NCI-H526 (cell line): ENCODE measurements around the gene RRP12.

Source experiments
- DNase-seq, 2 experiments: peaks; one replicate each; lab custom pipeline; 2025; lab: John Stamatoyannopoulos, UW

RRP12 gene

DNA sequence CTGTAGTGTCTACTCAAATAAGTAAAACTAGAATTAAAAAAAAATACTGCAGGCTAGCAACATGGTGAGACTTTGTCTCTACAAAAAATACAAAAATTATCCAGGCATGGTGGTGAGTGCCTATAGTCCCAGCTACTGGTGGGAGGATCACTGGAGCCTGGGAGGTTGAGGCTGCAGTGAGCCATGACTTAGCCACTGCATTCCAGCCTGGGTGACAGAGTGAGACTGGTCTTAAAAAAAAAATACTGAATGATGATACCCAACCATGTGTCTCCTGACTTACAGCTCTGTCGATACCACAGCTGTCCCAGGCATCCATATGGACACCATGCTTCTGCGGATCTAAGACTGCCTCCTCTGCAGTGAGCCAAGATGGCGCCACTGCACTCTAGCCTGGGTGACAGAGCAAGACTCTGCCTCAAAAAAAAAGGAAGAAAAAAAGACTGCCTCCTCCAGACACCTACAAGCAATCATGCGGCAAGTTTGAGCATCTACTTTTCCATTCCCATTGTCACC, 90.0 kb downstream of the RRP12 start:
- DNase-seq, result no peak

DNA sequence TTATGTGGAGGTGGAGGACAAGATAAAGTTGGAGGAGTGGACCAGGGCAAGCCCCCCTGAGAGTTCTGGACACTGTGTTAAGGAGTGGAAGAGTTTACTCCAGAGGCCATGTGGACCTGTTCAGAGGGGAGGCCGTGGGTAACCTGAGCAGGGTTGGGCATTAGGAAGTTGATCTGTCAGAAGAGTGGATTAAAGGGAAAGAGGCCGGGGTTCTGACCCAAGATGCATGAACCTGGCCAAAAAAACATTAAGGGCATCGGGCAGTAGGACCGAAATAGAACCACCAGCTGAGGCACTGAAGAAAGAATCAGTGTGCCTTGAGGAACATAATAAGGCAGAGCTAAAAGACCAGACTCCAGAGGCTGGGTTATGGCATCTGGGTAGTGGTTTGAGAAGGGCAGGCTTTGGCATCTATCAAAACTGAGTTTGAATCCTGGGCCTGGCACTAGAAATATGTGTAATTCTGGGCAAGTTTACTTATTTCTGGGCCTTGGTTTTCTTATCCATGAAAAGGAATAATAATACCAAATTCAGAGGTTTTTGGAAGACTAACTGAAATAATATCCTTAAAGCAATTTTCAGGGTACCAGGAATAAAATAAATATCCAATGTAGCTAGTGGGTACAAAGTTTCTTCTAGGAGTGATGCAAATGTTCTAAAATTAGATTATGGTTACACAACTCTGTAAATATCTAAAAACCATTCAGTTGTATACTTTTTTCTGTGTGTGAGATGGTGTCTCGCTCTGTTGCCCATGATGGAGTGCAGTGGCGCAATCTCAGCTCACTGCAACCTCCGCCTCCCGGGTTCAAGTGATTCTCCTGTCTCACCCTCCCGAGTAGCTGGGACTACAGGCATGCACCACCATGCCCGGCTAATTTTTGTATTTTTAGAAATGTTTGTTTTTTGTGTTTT, 93.0 kb downstream of the RRP12 start:
- no peak for DNase-seq

DNA sequence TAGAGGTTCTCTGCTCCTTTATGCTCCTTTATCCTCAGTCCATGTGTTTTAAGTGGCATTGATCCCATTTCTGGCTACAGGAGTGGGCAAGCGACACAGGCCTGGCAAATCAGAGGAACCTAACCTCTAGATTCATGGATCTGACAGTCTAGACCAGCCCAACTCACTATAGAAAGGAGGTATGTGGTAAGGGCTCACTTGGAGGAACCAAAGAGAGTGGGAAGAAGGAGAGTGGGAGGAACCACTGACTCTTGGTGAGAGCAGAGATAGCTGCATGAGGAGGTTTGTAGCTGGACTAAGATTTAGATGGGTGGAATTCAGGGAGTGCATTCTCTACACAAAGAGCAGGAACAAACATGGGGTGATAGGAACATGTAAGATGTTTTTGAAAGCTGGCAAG, 93.7 kb downstream of the RRP12 start:
- DNase-seq, result no peak
